Upper lobe of right lung (tissue), 1 donor: ENCODE data around the gene FMO3. TPM values are rescaled to one million over a fixed set of nuclear protein-coding genes. Genes with fewer than 3 reads are reported as not detected.

Source experiments
- ATAC-seq: fragments of 200-7000 bp; cut with Tn5 transposase; one replicate; pipeline ENCODE4 v1.9.1; 2020; ENCODE audit warnings: mild to moderate bottlenecking, moderate library complexity
- DNase-seq: peaks from one replicate; pipeline ENCODE4 v3.0.0-alpha.2; 2020
- H3K27ac ChIP-seq: fragments of 200-600 bp; one replicate; pipeline ENCODE4 v1.8.0; 2022
- H3K27me3 ChIP-seq: fragments of 200-600 bp; one replicate; pipeline ENCODE4 v1.8.0; 2022; ENCODE audit warnings: mild to moderate bottlenecking
- H3K36me3 ChIP-seq: fragments of 200-600 bp; one replicate; pipeline ENCODE4 v1.8.0; 2022
- H3K4me1 ChIP-seq: fragments of 200-600 bp; one replicate; pipeline ENCODE4 v1.8.0; 2022
- H3K4me3 ChIP-seq: fragments of 200-600 bp; one replicate; pipeline ENCODE4 v1.8.0; 2022; ENCODE audit warnings: mild to moderate bottlenecking
- H3K9me3 ChIP-seq: fragments of 200-600 bp; one replicate; pipeline ENCODE4 v1.8.0; 2022
- CTCF ChIP-seq: fragments of 200-600 bp; IDR thresholded peaks from one replicate; pipeline ENCODE4 v1.8.0; 2022; ENCODE audit warnings: antibody characterized with exemption
- intact Hi-C: fragments of 100-400 bp; cut with DNase I; formaldehyde crosslinking; loops from one replicate; pipeline ENCODE4 v1.11.0; 2022
- total RNA-seq: library from RNA; stranded (reverse); fragmentation: NEBNext Ultra II Directional; extraction: Animal tissue kit (Norgen Biotek cat#: 25700); gene quantifications from one replicate; pipeline ENCODE4 v1.2.1, GENCODE V29; 2021
- donor health status: DM: no; HTN: yes; CAD: no; lungs with severe emphysema.

The FMO3 gene
- total RNA-seq, 1 donor from 2014 or later, result 22.7 TPM

DNA sequence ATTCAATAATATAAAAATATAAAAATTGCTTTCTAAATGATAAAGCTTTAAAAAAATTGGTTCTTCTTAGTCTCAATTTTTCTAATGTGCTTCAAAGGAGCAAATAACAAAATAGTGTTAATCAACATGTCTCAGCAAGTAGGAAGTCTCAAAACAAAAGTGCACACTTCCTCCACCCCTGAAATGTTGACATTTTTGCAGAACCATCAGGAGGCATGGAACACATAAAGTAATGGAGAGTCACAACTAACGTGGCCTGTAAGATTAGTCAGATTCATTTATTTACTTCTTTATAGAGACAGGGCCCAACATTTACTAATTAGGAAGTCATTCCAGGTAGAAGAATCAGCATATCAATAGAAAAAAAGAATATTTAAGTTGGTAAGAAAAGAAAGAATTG, 59.5 kb downstream of the FMO3 start:
- Histone ChIP-seq H3K9me3 (no peaks in the 10 kb centered on the region), H3K36me3 (no peaks in the 10 kb centered on the region), H3K4me1 (no peaks in the 10 kb centered on the region), H3K4me3 (no peak overlapping the region), H3K27ac (no peak overlapping the region), H3K27me3 (no peaks in the 10 kb centered on the region)
- DNase-seq (no peak), ATAC-seq (no peak)
- intact Hi-C loops, result no loop called here
- TF ChIP-seq CTCF, result no peak

DNA sequence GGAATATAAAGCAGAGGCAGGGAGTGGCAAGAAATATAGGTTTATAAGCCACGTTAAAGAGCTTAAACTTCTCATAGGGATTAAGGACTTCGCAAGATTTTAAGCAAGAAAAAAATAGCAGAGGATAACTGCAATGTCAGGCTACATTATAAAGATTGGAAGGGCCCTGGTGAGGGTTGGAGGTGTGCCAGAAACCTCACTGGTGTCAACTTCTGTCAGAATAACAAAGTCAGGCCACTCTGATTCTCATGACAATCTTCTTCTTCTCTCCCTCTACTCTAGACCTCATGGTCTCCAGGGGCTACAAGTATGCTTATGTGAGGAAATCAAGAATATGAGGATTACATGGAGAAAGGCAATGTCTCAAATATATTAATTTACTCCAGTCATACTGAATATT, 61.8 kb downstream of the FMO3 start:
- Histone ChIP-seq H3K27me3 (no peaks in the 10 kb centered on the region), H3K4me3 (no peak overlapping the region), H3K27ac (no peak overlapping the region), H3K9me3 (no peaks in the 10 kb centered on the region), H3K4me1 (no peaks in the 10 kb centered on the region), H3K36me3 (no peaks in the 10 kb centered on the region)
- intact Hi-C loops, result no loop called here
- DNase-seq, result no peak
- ATAC-seq, result no peak
- TF ChIP-seq CTCF, result no peak

DNA sequence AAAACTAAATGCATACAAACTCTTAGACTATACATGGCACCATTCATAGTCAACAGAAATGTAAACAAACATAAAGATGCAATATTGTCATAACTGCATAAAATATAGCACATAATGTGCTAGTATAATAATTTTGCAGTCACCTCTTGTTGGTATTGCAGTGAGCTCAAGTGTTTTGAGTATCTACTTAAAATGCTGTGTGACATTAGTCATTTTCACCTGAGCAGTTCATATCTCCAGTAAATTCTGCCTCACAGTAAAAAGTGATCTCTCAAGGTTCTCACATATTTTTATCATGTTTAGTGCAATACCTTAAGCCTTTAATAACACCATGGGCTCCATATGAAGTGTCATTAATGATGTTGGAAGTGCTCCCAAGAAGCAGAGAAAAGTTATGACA, 64.8 kb downstream of the FMO3 start:
- H3K4me1 ChIP-seq, result no peaks in the 10 kb centered on the region
- H3K9me3 ChIP-seq, result no peaks in the 10 kb centered on the region
- H3K27ac ChIP-seq, result no peak overlapping the region
- no peak for TF ChIP-seq CTCF
- DNase-seq, result no peak
- no peak overlapping the region for H3K4me3 ChIP-seq
- H3K36me3 ChIP-seq, result no peaks in the 10 kb centered on the region
- peak; percentile 60 for ATAC-seq
- H3K27me3 ChIP-seq, result no peaks in the 10 kb centered on the region
- intact Hi-C loops, result no loop called here

DNA sequence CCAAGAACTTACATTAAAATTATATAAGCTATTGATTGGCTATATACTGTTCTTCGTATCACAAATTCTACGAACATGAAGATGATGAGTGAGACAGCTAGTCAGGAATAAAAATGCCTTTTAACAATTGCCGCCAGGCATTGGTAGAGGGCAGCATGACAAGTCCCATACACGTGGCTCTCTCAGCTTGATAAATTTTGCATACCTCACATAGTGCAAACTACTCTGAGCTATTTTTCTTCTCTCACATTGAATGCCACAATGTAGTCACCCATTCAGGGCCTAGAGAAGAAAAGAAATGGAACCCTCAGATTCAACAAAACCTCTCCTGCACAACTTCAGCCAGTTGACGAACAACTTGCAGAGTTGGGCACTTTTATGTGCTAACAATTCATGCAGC, 67.4 kb downstream of the FMO3 start:
- no peak for DNase-seq
- intact Hi-C loops, result no loop called here
- H3K4me1 ChIP-seq, result no peaks in the 10 kb centered on the region
- no peak for TF ChIP-seq CTCF
- no peaks in the 10 kb centered on the region for H3K27me3 ChIP-seq
- ATAC-seq, result peak; percentile 58
- no peak overlapping the region for H3K4me3 ChIP-seq
- H3K36me3 ChIP-seq, result no peaks in the 10 kb centered on the region
- H3K27ac ChIP-seq, result no peak overlapping the region
- H3K9me3 ChIP-seq, result no peaks in the 10 kb centered on the region

- ATAC-seq (no peak), DNase-seq (no peak)
- H3K27ac ChIP-seq, result no peak overlapping the region
- H3K4me3 ChIP-seq, result no peak overlapping the region
- no peaks in the 10 kb centered on the region for H3K36me3 ChIP-seq
- no peaks in the 10 kb centered on the region for H3K4me1 ChIP-seq
- intact Hi-C loops, result no loop called here
- TF ChIP-seq CTCF, result no peak
- no peaks in the 10 kb centered on the region for H3K27me3 ChIP-seq
- no peaks in the 10 kb centered on the region for H3K9me3 ChIP-seq
These were observed 67.8 kb downstream of the FMO3 start for GRCh38 chr1:171158551-171158950.

- TF ChIP-seq CTCF, result no peak
- Histone ChIP-seq H3K27ac (no peak overlapping the region), H3K9me3 (no peaks in the 10 kb centered on the region), H3K27me3 (no peaks in the 10 kb centered on the region), H3K36me3 (no peaks in the 10 kb centered on the region), H3K4me1 (no peaks in the 10 kb centered on the region), H3K4me3 (no peak overlapping the region)
- DNase-seq (no peak), ATAC-seq (no peak)
- intact Hi-C loops, result no loop called here
These were observed 68.4 kb downstream of the FMO3 start for GRCh38 chr1:171159148-171159547.
